Measurements from ENCODE around the gene ABCC1.

Gene ABCC1

DNA sequence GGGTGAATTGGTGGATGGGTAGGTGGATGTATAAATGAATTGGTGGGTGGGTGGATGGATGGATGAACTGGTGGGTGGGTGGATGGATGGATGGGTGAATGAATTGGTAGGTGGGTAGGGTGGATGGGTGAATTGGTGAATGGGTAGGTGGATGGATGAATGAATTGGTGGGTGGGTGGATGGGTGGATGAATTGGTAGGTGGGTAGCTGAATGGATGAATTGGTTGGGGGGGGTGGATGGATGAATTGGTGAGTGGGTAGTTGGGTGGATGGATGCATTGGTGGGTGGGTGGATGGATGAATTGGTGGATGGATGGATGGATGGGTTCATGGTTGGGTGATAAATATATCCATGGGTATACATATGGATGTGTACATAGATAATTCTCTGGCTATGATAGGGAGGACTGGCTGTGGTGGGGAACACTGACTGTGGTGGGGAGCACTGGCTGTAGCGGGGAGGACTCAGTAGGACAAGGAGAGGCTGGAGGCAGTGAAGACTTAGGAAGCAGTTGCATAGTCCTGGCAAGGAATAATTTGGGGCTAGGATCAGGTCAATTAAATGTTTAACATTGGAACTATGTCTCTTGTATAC, 54.4 kb downstream of the ABCC1 start:
- CTCF ChIA-PET = interaction anchor here (1.1 kb wide), 1 partner anchor 130 kb away, joined by 7 read pairs; no protein-coding TSS in a partner anchor
- H3K4me3 ChIP-seq (ENCODE audit: low read depth, low read length) = no peak overlapping the region
- POLR2A ChIA-PET = interaction anchor here (1.4 kb wide), 1 partner anchor 54 kb away, joined by 6 read pairs; no protein-coding TSS in a partner anchor
- TF ChIP-seq, protein P1, sequence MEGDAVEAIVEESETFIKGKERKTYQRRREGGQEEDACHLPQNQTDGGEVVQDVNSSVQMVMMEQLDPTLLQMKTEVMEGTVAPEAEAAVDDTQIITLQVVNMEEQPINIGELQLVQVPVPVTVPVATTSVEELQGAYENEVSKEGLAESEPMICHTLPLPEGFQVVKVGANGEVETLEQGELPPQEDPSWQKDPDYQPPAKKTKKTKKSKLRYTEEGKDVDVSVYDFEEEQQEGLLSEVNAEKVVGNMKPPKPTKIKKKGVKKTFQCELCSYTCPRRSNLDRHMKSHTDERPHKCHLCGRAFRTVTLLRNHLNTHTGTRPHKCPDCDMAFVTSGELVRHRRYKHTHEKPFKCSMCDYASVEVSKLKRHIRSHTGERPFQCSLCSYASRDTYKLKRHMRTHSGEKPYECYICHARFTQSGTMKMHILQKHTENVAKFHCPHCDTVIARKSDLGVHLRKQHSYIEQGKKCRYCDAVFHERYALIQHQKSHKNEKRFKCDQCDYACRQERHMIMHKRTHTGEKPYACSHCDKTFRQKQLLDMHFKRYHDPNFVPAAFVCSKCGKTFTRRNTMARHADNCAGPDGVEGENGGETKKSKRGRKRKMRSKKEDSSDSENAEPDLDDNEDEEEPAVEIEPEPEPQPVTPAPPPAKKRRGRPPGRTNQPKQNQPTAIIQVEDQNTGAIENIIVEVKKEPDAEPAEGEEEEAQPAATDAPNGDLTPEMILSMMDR (IDR thresholded peaks at IDR 0.05; ENCODE audit: insufficient read depth, low read length, missing control alignments) = no peak
- no peak for DNase-seq (ENCODE audit: low read depth, low spot score)

DNA sequence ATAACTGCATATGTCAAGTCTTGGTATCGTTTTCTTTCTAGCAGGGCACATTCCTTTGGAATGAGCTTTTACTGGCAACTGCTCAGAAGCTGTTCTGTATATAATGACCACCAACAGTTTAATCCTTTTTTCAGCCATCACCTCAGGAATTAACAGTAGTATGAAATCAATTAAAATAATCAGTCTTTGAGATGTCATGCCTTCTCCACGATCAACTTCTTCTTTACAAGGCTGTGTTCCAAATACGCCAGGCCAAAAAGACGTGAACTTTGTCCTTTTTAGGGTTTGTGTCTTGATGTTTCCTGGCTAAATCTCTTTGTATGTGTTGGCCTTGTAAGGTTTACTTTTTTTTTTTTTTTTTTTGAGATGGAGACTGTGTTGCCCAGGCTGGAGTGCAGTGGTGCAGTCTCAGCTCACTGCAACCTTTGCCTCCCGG, 54.9 kb downstream of the ABCC1 start:
- ChIA-PET POLR2A (interaction anchor here (1.1 to 1.4 kb wide), 2 partner anchors 13 to 54 kb away, joined by 4 to 6 read pairs; no protein-coding TSS in a partner anchor), CTCF (interaction anchor here (1.1 kb wide), 1 partner anchor 130 kb away, joined by 7 read pairs; no protein-coding TSS in a partner anchor)
- H3K4me3 ChIP-seq (ENCODE audit: low read depth, low read length) = no peak overlapping the region
- no peak for DNase-seq (ENCODE audit: low read depth, low spot score)
- TF ChIP-seq, protein P1 (IDR thresholded peaks at IDR 0.05; ENCODE audit: insufficient read depth, low read length, missing control alignments) = no peak

DNA sequence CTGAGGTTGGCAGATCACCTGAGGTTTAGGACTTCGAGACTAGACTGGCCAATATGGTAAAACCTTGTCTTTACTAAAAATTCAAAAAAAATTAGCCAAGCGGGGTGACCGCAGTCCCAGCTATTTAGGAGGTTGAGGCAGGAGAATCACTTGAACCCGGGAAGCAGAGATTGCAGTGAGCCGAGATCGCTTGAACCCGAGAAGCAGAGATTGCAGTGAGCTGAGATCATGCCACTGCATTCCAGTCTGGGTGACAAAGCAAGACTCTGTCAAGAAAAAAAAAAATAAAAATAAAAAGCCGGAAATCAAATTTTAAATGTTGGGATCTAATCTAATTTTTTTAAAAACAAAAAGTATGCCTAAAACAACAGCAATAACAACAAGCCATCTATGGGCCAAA, 56.3 kb downstream of the ABCC1 start:
- ChIA-PET CTCF (no interaction called here), POLR2A (no interaction called here)
- no peak for DNase-seq (ENCODE audit: low read depth, low spot score)
- TF ChIP-seq, protein P1 (IDR thresholded peaks at IDR 0.05; ENCODE audit: insufficient read depth, low read length, missing control alignments) = no peak
- no peak overlapping the region for H3K4me3 ChIP-seq (ENCODE audit: low read depth, low read length)

DNA sequence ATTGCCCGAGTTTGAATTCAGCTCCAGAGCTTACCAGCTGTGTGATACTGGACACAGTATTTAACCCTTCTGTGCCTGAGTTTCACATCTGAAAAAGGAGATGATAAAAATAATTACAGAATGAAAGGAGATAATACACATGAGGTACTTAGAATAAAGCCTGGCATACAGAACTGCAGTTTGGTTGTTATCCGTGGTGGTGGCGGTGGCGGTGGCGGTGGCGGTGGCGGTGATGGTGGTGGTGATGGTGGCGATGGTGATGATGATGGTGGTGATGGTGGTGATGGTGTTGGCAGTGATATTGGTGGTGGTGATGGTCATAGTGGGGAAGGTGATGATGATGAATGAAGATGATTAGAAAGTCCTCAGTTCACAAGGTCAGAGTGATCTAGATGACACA, 57.2 kb downstream of the ABCC1 start:
- CTCF ChIA-PET = interaction anchor here (1.8 kb wide), 1 partner anchor 17 kb away, joined by 4 read pairs; no protein-coding TSS in a partner anchor
- no peak for DNase-seq (ENCODE audit: low read depth, low spot score)
- H3K4me3 ChIP-seq (ENCODE audit: low read depth, low read length) = no peak overlapping the region
- POLR2A ChIA-PET = no interaction called here
- TF ChIP-seq, protein P1 (IDR thresholded peaks at IDR 0.05; ENCODE audit: insufficient read depth, low read length, missing control alignments) = no peak

DNA sequence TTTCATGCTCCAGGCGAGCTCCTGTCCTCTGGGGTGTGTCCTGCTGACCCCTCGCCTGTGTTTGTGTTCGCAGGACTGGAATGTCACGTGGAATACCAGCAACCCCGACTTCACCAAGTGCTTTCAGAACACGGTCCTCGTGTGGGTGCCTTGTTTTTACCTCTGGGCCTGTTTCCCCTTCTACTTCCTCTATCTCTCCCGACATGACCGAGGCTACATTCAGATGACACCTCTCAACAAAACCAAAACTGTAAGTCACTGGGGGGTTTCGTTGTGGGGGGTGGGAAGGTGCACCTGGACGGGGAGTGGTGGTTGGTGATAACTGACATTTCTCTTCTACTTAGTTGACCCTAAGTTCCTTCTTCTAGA, 58.3 kb downstream of the ABCC1 start:
- TF ChIP-seq, protein P1 (IDR thresholded peaks at IDR 0.05; ENCODE audit: insufficient read depth, low read length, missing control alignments) = no peak
- CTCF ChIA-PET = interaction anchor here (1.8 to 3.0 kb wide), 2 partner anchors 12 to 16 kb away, joined by 4 to 8 read pairs; no protein-coding TSS in a partner anchor
- no peak overlapping the region for H3K4me3 ChIP-seq (ENCODE audit: low read depth, low read length)
- DNase-seq (ENCODE audit: low read depth, low spot score) = no peak
- POLR2A ChIA-PET = no interaction called here

DNA sequence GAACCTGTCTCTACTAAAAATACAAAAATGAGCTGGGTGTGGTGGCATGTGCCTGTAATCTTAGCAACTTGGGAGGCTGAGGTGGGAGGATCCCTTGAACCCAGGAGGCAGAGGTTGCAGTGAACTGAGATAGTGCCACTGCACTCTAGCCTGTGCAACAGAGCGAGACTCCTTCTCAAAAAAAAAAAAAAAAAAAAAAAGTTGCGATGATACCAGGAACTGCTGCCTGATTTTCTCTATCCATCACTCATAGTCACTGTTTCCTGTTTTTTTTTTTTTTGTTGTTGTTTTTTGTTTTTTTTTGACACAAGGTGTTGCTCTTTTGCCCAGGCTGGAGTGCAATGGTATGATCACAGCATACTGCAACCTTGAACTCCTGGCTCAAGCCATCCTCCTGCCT, 59.2 kb downstream of the ABCC1 start:
- DNase-seq (ENCODE audit: low read depth, low spot score) = no peak
- POLR2A ChIA-PET = interaction anchor here (0.6 kb wide), 1 partner anchor 62 kb away, joined by 5 read pairs; no protein-coding TSS in a partner anchor
- H3K4me3 ChIP-seq (ENCODE audit: low read depth, low read length) = no peak overlapping the region
- TF ChIP-seq, protein P1 (IDR thresholded peaks at IDR 0.05; ENCODE audit: insufficient read depth, low read length, missing control alignments) = no peak
- CTCF ChIA-PET = interaction anchor here (1.8 to 3.0 kb wide), 2 partner anchors 11 to 15 kb away, joined by 4 to 8 read pairs; no protein-coding TSS in a partner anchor
